DOHH2 (cell line): Measurements from ENCODE around the gene FAM9C.

Experiments
- EZH2phosphoT487 ChIP-seq: fragments of 200-600 bp; sonication (generic); IDR thresholded peaks from 2 replicates; pipeline ENCODE4 v1.6.1; 2017; ENCODE audit warnings: borderline replicate concordance, mild to moderate bottlenecking, antibody characterized with exemption, low read length, moderate library complexity, mixed read lengths
- TF ChIP-seq, protein P1 (sequence below): fragments of 200-600 bp; sonication (generic); IDR thresholded peaks from one replicate; pipeline ENCODE4 v1.5.1; 2014; ENCODE audit warnings: antibody characterized with exemption, mild to moderate bottlenecking, low read depth, low read length; ENCODE audit not compliant: poor library complexity, severe bottlenecking

DNA sequence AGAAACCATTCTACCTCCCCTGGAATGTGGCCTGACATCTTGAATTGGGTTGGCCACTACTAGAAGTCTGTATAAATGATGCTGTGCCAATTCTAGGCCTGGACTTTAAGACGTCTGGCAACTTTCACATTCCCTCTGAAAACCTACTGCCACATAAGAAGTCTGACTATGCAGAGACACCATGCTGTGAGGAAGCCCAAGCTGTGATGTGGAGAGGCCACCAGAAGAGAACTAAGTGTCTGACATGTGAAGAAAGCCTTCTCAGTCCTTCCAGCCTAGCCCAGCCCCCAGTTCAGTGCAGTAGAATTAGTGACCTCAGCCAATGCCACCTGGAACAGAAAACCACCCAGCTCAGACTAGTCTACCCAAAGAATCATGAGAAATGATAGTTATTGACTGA is 24.2 kb upstream of the FAM9C start:
- TF ChIP-seq, protein P1, sequence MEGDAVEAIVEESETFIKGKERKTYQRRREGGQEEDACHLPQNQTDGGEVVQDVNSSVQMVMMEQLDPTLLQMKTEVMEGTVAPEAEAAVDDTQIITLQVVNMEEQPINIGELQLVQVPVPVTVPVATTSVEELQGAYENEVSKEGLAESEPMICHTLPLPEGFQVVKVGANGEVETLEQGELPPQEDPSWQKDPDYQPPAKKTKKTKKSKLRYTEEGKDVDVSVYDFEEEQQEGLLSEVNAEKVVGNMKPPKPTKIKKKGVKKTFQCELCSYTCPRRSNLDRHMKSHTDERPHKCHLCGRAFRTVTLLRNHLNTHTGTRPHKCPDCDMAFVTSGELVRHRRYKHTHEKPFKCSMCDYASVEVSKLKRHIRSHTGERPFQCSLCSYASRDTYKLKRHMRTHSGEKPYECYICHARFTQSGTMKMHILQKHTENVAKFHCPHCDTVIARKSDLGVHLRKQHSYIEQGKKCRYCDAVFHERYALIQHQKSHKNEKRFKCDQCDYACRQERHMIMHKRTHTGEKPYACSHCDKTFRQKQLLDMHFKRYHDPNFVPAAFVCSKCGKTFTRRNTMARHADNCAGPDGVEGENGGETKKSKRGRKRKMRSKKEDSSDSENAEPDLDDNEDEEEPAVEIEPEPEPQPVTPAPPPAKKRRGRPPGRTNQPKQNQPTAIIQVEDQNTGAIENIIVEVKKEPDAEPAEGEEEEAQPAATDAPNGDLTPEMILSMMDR: no peak
- TF ChIP-seq EZH2phosphoT487: no peak
